ENCODE data around the gene TRAF6.
"Not testable (repeated sequence)": the region's sequence is repeated elsewhere in the genome, so short reads cannot be mapped to it uniquely, and the experiment has no call there.

DNA sequence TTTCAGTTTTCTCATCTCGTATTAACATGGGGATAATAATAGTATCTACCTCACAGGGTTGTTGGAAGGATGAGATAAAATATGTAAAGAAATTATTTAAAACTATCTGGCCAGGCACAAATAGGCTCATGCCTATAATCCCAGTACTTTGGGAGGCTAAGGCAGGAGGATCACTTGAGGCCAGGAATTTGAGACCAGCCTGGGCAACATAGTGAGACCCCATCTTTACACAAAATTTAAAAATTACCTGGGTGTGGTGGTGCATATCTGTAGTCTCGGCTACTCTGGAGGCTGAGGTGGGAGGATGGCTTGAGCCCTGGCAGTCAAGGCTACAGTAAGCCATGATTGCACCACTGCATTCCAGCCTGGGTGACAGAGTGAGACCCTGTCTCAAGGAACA is 990 bp upstream of the TRAF6 start:
- TF ChIP-seq JUN, RAD21 (CRISPR knock-in tag; IDR thresholded peaks at IDR 0.05): not testable (repeated sequence)
- TF ChIP-seq, protein P1, sequence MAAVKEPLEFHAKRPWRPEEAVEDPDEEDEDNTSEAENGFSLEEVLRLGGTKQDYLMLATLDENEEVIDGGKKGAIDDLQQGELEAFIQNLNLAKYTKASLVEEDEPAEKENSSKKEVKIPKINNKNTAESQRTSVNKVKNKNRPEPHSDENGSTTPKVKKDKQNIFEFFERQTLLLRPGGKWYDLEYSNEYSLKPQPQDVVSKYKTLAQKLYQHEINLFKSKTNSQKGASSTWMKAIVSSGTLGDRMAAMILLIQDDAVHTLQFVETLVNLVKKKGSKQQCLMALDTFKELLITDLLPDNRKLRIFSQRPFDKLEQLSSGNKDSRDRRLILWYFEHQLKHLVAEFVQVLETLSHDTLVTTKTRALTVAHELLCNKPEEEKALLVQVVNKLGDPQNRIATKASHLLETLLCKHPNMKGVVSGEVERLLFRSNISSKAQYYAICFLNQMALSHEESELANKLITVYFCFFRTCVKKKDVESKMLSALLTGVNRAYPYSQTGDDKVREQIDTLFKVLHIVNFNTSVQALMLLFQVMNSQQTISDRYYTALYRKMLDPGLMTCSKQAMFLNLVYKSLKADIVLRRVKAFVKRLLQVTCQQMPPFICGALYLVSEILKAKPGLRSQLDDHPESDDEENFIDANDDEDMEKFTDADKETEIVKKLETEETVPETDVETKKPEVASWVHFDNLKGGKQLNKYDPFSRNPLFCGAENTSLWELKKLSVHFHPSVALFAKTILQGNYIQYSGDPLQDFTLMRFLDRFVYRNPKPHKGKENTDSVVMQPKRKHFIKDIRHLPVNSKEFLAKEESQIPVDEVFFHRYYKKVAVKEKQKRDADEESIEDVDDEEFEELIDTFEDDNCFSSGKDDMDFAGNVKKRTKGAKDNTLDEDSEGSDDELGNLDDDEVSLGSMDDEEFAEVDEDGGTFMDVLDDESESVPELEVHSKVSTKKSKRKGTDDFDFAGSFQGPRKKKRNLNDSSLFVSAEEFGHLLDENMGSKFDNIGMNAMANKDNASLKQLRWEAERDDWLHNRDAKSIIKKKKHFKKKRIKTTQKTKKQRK (IDR thresholded peaks at IDR 0.05; ENCODE audit: low read length): not testable (repeated sequence)
- TF ChIP-seq, protein P2, sequence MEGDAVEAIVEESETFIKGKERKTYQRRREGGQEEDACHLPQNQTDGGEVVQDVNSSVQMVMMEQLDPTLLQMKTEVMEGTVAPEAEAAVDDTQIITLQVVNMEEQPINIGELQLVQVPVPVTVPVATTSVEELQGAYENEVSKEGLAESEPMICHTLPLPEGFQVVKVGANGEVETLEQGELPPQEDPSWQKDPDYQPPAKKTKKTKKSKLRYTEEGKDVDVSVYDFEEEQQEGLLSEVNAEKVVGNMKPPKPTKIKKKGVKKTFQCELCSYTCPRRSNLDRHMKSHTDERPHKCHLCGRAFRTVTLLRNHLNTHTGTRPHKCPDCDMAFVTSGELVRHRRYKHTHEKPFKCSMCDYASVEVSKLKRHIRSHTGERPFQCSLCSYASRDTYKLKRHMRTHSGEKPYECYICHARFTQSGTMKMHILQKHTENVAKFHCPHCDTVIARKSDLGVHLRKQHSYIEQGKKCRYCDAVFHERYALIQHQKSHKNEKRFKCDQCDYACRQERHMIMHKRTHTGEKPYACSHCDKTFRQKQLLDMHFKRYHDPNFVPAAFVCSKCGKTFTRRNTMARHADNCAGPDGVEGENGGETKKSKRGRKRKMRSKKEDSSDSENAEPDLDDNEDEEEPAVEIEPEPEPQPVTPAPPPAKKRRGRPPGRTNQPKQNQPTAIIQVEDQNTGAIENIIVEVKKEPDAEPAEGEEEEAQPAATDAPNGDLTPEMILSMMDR (CRISPR knock-in tag; IDR thresholded peaks at IDR 0.05): not testable (repeated sequence)

All from HepG2 (cell line).